Urinary bladder (tissue), 4 donors: Measurements from ENCODE around the gene IFI44L. TPM values are rescaled to one million over a fixed set of nuclear protein-coding genes. Genes with fewer than 3 reads are reported as not detected.

Experiments used
- DNase-seq: peaks from one replicate; pipeline ENCODE4 v3.0.0-alpha.2; 2015; ENCODE audit errors: extremely low spot score
- H3K27ac ChIP-seq: one replicate; pipeline ENCODE4 v1.5.1; 2013; ENCODE audit warnings: low read depth, mild to moderate bottlenecking, moderate library complexity
- H3K36me3 ChIP-seq: one replicate; pipeline ENCODE4 v1.6.1; 2013; ENCODE audit warnings: mild to moderate bottlenecking, moderate library complexity; ENCODE audit not compliant: insufficient read depth
- H3K4me1 ChIP-seq: one replicate; pipeline ENCODE4 v1.6.1; 2013; ENCODE audit warnings: mild to moderate bottlenecking, moderate library complexity; ENCODE audit not compliant: insufficient read depth
- H3K4me3 ChIP-seq: one replicate; pipeline ENCODE4 v1.5.1; 2013; ENCODE audit warnings: low read depth, low read length
- WGBS: extraction: QIAGEN DNeasy Blood & Tissue Kit; methylation state at CpG from one replicate; pipeline ENCODE4 v1.1.7; 2013; 5-methylcytosine and 5-hydroxymethylcytosine counted together
- polyA plus RNA-seq: library from polyadenylated mRNA; stranded (reverse); fragments of 200-250 nt; gene quantifications from one replicate; pipeline ENCODE4 v1.2.3, GENCODE V29; 2013
- total RNA-seq: library from RNA; depleted of rRNA; stranded (reverse); fragments of >200 nt; gene quantifications from one replicate; pipeline ENCODE4 v1.2.3, GENCODE V29; 2014
- donor health status: healthy with polysubstance abuse.
- donor health status: healthy.

IFI44L gene
- total RNA-seq (40.6 TPM), polyA plus RNA-seq (10.5 TPM)

GRCh38 chr1:78619803-78620579 lies at the start of gene IFI44L:
Gene IFI44L (plus strand): TSS chr1:78620448. CDS start chr1:78627916, 7,468 bp downstream.
- Histone ChIP-seq H3K4me1 (no peaks in the 10 kb centered on the region), H3K27ac (peak within 1 kb of the TSS; percentile 50), H3K4me3 (peak within 1 kb of the TSS; percentile 33), H3K36me3 (no peaks in the 10 kb centered on the region)
- 7% methylated on average over 9 of the region's 9 CpGs for WGBS
- no peak for DNase-seq

- H3K4me3 ChIP-seq: no peak overlapping the region
- no peak overlapping the region for H3K27ac ChIP-seq
- no peak for DNase-seq
- no peaks in the 10 kb centered on the region for H3K4me1 ChIP-seq
- H3K36me3 ChIP-seq: no peaks in the 10 kb centered on the region
- 58% methylated on average over 2 of the region's 2 CpGs for WGBS
Measured at GRCh38 chr1:78570539-78570938, 49.7 kb upstream of the IFI44L start.

- no peak for DNase-seq
- 53% methylated on average over 9 of the region's 9 CpGs for WGBS
- no peak overlapping the region for H3K4me3 ChIP-seq
- H3K27ac ChIP-seq: no peak overlapping the region
- H3K36me3 ChIP-seq: no peaks in the 10 kb centered on the region
- no peaks in the 10 kb centered on the region for H3K4me1 ChIP-seq
Measured at GRCh38 chr1:78577257-78578100, 42.8 kb upstream of the IFI44L start.

GRCh38 chr1:78586572-78586971 lies 33.7 kb upstream of the IFI44L start:
- no peak for DNase-seq
- H3K4me1 ChIP-seq: no peaks in the 10 kb centered on the region

GRCh38 chr1:78587211-78587610 lies 33.0 kb upstream of the IFI44L start:
- 85% methylated on average over 1 of the region's 1 CpG for WGBS
- no peak for DNase-seq
- no peak overlapping the region for H3K4me3 ChIP-seq
- H3K36me3 ChIP-seq: no peaks in the 10 kb centered on the region
- H3K4me1 ChIP-seq: no peaks in the 10 kb centered on the region
- no peak overlapping the region for H3K27ac ChIP-seq

More at GRCh38 chr1:78586572-78586971, 33.7 kb upstream of the IFI44L start:
- WGBS: 78% methylated on average over 1 of the region's 1 CpG
- Histone ChIP-seq H3K27ac (no peak overlapping the region), H3K36me3 (no peaks in the 10 kb centered on the region), H3K4me3 (no peak overlapping the region)

GRCh38 chr1:78591971-78592370 lies 28.3 kb upstream of the IFI44L start:
- WGBS: 64% methylated on average over 4 of the region's 4 CpGs
- Histone ChIP-seq H3K4me3 (no peak overlapping the region), H3K27ac (no peak overlapping the region), H3K36me3 (no peaks in the 10 kb centered on the region), H3K4me1 (no peaks in the 10 kb centered on the region)
- DNase-seq: no peak

GRCh38 chr1:78599294-78599693 lies 21.0 kb upstream of the IFI44L start:
- WGBS: 63% methylated on average over 4 of the region's 4 CpGs
- Histone ChIP-seq H3K4me3 (no peak overlapping the region), H3K27ac (no peak overlapping the region), H3K4me1 (no peaks in the 10 kb centered on the region), H3K36me3 (no peaks in the 10 kb centered on the region)
- DNase-seq: no peak

GRCh38 chr1:78601068-78601467 lies 19.2 kb upstream of the IFI44L start:
- no peak overlapping the region for H3K27ac ChIP-seq
- no peak overlapping the region for H3K4me3 ChIP-seq
- no peaks in the 10 kb centered on the region for H3K36me3 ChIP-seq
- DNase-seq: no peak
- WGBS: 55% methylated on average over 1 of the region's 1 CpG
- H3K4me1 ChIP-seq: no peaks in the 10 kb centered on the region

GRCh38 chr1:78603206-78603605 lies 17.0 kb upstream of the IFI44L start:
- WGBS: 100% methylated on average over 1 of the region's 1 CpG
- no peak for DNase-seq
- H3K36me3 ChIP-seq: no peaks in the 10 kb centered on the region
- no peak overlapping the region for H3K4me3 ChIP-seq
- H3K4me1 ChIP-seq: no peaks in the 10 kb centered on the region
- H3K27ac ChIP-seq: no peak overlapping the region

- Histone ChIP-seq H3K4me1 (no peaks in the 10 kb centered on the region), H3K27ac (no peak overlapping the region), H3K4me3 (no peak overlapping the region), H3K36me3 (no peaks in the 10 kb centered on the region)
- WGBS: 87% methylated on average over 5 of the region's 5 CpGs
- no peak for DNase-seq
Measured at GRCh38 chr1:78604643-78605042, 15.6 kb upstream of the IFI44L start.

- no peak for DNase-seq
- Histone ChIP-seq H3K27ac (no peak overlapping the region), H3K4me3 (no peak overlapping the region), H3K36me3 (no peaks in the 10 kb centered on the region), H3K4me1 (no peaks in the 10 kb centered on the region)
- WGBS: 50% methylated on average over 2 of the region's 2 CpGs
Measured at GRCh38 chr1:78606274-78606673, 14.0 kb upstream of the IFI44L start.

- Histone ChIP-seq H3K36me3 (no peaks in the 10 kb centered on the region), H3K4me1 (no peaks in the 10 kb centered on the region), H3K27ac (no peak overlapping the region), H3K4me3 (no peak overlapping the region)
- WGBS: 88% methylated on average over 5 of the region's 5 CpGs
- no peak for DNase-seq
Measured at GRCh38 chr1:78607334-78607927, 12.8 kb upstream of the IFI44L start.

GRCh38 chr1:78607944-78608343 lies 12.3 kb upstream of the IFI44L start:
- no peak overlapping the region for H3K4me3 ChIP-seq
- no peak overlapping the region for H3K27ac ChIP-seq
- no peaks in the 10 kb centered on the region for H3K36me3 ChIP-seq
- H3K4me1 ChIP-seq: no peaks in the 10 kb centered on the region
- DNase-seq: no peak
- 69% methylated on average over 4 of the region's 4 CpGs for WGBS
